Urinary bladder (tissue), 4 donors: ENCODE measurements around the gene FHIT. TPM values are rescaled to one million over a fixed set of nuclear protein-coding genes. Genes with fewer than 3 reads are reported as not detected.
A peak's percentile ranks its signal among the peaks of the same experiment; 100 is the strongest.

Experiments
- DNase-seq: peaks from one replicate; pipeline ENCODE4 v3.0.0-alpha.2; 2015; ENCODE audit errors: extremely low spot score
- H3K27ac ChIP-seq: one replicate; pipeline ENCODE4 v1.5.1; 2013; ENCODE audit warnings: low read depth, mild to moderate bottlenecking, moderate library complexity
- H3K36me3 ChIP-seq: one replicate; pipeline ENCODE4 v1.6.1; 2013; ENCODE audit warnings: mild to moderate bottlenecking, moderate library complexity; ENCODE audit not compliant: insufficient read depth
- H3K4me1 ChIP-seq: one replicate; pipeline ENCODE4 v1.6.1; 2013; ENCODE audit warnings: mild to moderate bottlenecking, moderate library complexity; ENCODE audit not compliant: insufficient read depth
- H3K4me3 ChIP-seq: one replicate; pipeline ENCODE4 v1.5.1; 2013; ENCODE audit warnings: low read depth, low read length
- WGBS: extraction: QIAGEN DNeasy Blood & Tissue Kit; methylation state at CpG from one replicate; pipeline ENCODE4 v1.1.7; 2013; 5-methylcytosine and 5-hydroxymethylcytosine counted together
- polyA plus RNA-seq: library from polyadenylated mRNA; stranded (reverse); fragments of 200-250 nt; gene quantifications from one replicate; pipeline ENCODE4 v1.2.3, GENCODE V29; 2013
- total RNA-seq: library from RNA; depleted of rRNA; stranded (reverse); fragments of >200 nt; gene quantifications from one replicate; pipeline ENCODE4 v1.2.3, GENCODE V29; 2014
- donor health status: healthy with polysubstance abuse.
- donor health status: healthy.

Gene FHIT
- total and polyA plus RNA-seq, 2 donors = 4.5 to 7.4 TPM

DNA sequence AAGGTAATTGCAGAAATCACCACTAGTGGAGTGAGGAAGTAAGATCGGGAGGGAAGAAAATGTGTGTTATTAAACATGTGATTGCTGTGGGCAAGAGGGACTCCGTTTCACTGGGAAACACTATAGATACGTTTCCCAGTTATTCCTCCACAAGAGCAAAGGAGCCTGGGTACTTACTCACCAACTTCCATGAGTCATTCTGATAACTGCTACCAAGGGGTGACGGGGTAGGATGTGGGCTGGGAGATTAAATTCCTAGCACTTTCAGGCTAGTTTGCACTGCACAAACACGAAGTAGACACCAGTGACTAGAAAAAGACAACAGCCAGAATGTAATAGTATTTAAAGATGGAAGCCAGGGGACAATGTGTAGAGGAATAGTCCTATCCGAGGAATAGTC is 1388.6 kb downstream of the FHIT start:
- no peaks in the 10 kb centered on the region for H3K4me1 ChIP-seq
- H3K4me3 ChIP-seq = no peak overlapping the region
- H3K36me3 ChIP-seq = no peaks in the 10 kb centered on the region
- WGBS = 89% methylated on average over 6 of the region's 6 CpGs
- DNase-seq = no peak
- H3K27ac ChIP-seq = no peak overlapping the region

DNA sequence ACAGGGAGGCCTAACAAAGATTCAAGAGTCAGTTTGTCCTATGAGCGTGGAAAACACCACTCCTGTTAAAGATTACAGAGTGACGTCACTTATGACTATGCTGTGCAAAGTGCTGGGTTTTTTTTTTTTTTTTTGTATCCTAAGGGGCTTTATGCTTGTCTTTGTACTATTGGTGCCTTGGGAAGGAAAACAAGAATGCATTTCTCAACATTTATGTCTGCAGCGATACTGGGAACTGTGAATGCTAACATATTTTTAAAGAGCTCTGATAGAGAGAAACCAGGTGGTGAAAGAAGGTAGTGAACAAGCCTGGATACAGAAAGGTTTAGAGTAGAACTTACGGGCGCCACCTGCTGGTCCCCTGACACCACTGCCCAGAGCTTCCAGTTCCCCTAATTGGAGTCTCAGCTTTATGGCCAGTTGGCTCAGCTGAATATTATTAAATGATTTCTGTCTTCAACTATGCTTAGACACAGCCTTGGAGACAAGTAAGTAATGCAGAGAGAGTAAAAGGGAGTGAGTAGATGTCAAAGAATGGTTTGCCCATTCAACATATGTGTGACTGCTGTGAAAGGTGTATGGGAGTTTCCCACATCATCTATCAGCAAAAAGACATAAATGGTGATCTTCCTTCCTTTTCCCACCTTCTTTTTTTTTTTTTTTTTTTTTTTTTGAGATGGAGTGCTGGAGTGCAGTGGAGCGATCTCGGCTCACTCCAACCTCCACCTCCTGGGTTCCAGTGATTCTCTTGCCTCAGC is 1393.5 kb downstream of the FHIT start:
- Histone ChIP-seq H3K4me1 (no peaks in the 10 kb centered on the region), H3K27ac (no peak overlapping the region), H3K36me3 (no peaks in the 10 kb centered on the region), H3K4me3 (no peak overlapping the region)
- peak; percentile 67 for DNase-seq
- 32% methylated on average over 7 of the region's 7 CpGs for WGBS

GRCh38 chr3:59856934-59857460 is 1394.3 kb downstream of the FHIT start:
- no peak for DNase-seq
- Histone ChIP-seq H3K4me1 (no peaks in the 10 kb centered on the region), H3K27ac (no peak overlapping the region), H3K36me3 (no peaks in the 10 kb centered on the region), H3K4me3 (no peak overlapping the region)
- WGBS = 80% methylated on average over 7 of the region's 7 CpGs

DNA sequence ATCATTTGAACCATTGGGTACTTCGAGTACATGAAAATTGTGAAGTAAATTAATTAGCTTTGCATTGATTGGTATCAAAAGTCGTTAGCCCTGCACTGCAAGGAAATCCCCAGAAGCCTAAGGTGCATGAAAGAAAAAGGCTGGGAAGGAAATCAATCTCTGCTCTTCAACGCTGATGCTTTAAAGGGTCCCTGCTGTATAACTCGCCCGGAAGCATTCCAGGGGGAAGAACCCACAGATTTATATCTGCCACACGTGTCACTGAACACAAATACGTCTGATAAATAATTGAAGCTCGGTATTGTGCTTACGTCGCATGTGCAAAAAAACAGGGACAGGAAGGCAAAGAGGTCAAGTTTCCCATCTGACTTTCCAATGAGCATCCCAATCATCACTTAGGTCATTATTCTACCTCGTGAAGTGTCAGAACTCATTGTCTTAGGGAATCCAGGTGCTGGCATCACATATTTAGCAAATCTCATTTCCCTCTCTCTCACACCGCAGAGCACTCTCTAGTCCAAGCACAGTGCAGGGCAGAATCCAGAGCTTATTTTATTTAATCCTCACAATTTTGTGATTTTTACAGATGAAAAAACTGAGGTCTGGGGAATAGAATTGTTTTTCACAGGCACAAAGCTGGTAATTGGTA is 1397.1 kb downstream of the FHIT start:
- H3K27ac ChIP-seq = no peak overlapping the region
- no peaks in the 10 kb centered on the region for H3K36me3 ChIP-seq
- no peaks in the 10 kb centered on the region for H3K4me1 ChIP-seq
- 85% methylated on average over 12 of the region's 12 CpGs for WGBS
- no peak for DNase-seq
- H3K4me3 ChIP-seq = no peak overlapping the region

DNA sequence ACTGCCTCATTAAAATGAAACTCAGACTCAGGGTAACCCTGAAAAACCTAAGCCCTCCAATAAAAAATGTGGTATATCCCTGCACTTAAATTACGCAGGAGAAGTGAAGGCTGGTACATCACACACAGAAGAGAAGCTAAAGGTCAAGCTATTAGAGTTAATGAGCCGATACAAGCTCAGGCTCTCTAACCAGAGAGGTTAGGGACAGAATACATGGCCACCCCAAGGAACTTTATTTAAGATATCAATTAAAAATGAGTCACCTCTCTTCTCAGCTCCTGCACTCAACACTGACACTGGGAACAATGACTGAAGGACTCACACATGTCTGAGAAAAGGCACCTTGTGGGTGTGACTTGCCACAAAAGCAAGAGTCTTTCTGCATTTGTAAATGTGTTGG is 1400.8 kb downstream of the FHIT start:
- WGBS = 93% methylated on average over 2 of the region's 2 CpGs
- DNase-seq = no peak
- Histone ChIP-seq H3K4me1 (no peaks in the 10 kb centered on the region), H3K36me3 (no peaks in the 10 kb centered on the region), H3K27ac (no peak overlapping the region), H3K4me3 (no peak overlapping the region)

DNA sequence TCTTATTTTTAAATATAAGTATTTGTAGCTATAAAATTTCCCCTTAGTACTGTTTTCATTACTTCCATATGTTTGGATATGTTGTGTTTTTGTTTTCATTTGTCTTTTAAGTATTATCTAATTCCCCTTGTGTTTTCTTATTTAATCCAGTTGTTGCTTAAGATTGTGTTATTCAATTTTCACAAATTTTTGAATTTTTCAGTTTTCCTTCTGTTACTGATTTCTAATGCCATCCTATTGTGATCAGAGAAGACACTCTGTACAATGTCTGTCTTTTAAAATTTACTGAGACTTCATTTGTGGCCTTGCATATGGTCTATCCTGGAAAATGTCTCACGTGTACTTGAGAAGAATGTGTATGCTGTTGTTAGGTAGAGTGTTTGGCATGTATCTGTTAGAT is 1405.9 kb downstream of the FHIT start:
- Histone ChIP-seq H3K36me3 (no peaks in the 10 kb centered on the region), H3K4me1 (no peaks in the 10 kb centered on the region), H3K4me3 (no peak overlapping the region), H3K27ac (no peak overlapping the region)
- 92% methylated on average over 1 of the region's 1 CpG for WGBS
- DNase-seq = no peak

DNA sequence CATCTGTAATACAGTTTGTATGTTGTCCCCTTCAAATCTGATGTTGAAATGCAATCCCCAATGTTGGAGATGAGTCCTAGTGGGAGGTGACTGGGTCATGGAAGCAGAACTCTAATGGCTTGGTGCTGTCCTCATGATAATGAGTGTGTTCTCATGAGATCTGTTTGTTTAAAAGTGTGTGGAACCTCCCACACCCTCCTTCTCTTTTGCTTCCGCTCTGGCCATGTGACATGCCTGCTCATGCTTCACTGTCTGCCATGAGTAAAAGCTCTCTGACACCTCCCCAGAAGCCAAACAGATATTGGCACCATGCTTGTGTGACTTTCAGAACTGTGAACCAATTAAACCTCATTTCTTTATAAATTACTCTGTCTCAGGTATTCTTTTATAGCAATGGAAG is 1407.4 kb downstream of the FHIT start:
- no peaks in the 10 kb centered on the region for H3K36me3 ChIP-seq
- no peak overlapping the region for H3K4me3 ChIP-seq
- no peak for DNase-seq
- 93% methylated on average over 1 of the region's 1 CpG for WGBS
- no peak overlapping the region for H3K27ac ChIP-seq
- H3K4me1 ChIP-seq = no peaks in the 10 kb centered on the region

GRCh38 chr3:59839810-59840515 is 1411.3 kb downstream of the FHIT start:
- H3K36me3 ChIP-seq = no peaks in the 10 kb centered on the region

GRCh38 chr3:59839283-59839682 is 1412.0 kb downstream of the FHIT start:
- H3K36me3 ChIP-seq = no peaks in the 10 kb centered on the region
- DNase-seq = no peak
- 74% methylated on average over 3 of the region's 3 CpGs for WGBS
- H3K27ac ChIP-seq = no peak overlapping the region
- H3K4me3 ChIP-seq = no peak overlapping the region
- H3K4me1 ChIP-seq = no peaks in the 10 kb centered on the region

More at GRCh38 chr3:59839810-59840515, 1411.3 kb downstream of the FHIT start:
- Histone ChIP-seq H3K4me3 (no peak overlapping the region), H3K27ac (no peak overlapping the region), H3K4me1 (no peaks in the 10 kb centered on the region)
- WGBS = 31% methylated on average over 1 of the region's 1 CpG
- DNase-seq = no peak

- no peaks in the 10 kb centered on the region for H3K4me1 ChIP-seq
- WGBS = 89% methylated on average over 3 of the region's 3 CpGs
- no peak for DNase-seq
- no peak overlapping the region for H3K4me3 ChIP-seq
- no peaks in the 10 kb centered on the region for H3K36me3 ChIP-seq
- H3K27ac ChIP-seq = no peak overlapping the region
Observed at GRCh38 chr3:59836531-59836930, 1414.7 kb downstream of the FHIT start.

GRCh38 chr3:59832702-59833101 is 1418.5 kb downstream of the FHIT start:
- 28% methylated on average over 3 of the region's 3 CpGs for WGBS
- no peak for DNase-seq
- Histone ChIP-seq H3K4me3 (no peak overlapping the region), H3K27ac (no peak overlapping the region), H3K4me1 (no peaks in the 10 kb centered on the region), H3K36me3 (no peaks in the 10 kb centered on the region)

- H3K36me3 ChIP-seq = no peaks in the 10 kb centered on the region
- WGBS = 59% methylated on average over 3 of the region's 3 CpGs
- H3K4me3 ChIP-seq = no peak overlapping the region
- DNase-seq = no peak
- H3K4me1 ChIP-seq = no peaks in the 10 kb centered on the region
- H3K27ac ChIP-seq = no peak overlapping the region
Observed at GRCh38 chr3:59832241-59832640, 1419.0 kb downstream of the FHIT start.

DNA sequence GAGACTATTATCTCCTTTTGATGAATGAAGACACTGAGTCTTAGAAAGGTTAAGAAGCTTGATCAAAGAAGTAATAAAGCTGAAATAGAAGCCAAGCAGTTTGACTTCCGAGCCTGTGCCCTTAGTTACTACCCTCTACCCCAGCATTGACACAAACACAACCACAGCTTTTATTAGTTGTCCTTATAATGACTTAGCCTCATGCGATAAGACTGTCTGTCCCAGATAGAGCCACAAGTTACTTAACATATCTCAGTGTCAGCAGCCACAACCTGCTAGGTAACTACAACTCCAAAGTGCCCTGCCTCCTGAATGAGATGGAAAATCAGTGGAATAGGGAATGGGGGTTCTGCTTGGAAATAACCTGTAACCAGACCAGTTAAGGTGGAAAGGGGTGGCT is 1419.9 kb downstream of the FHIT start:
- H3K36me3 ChIP-seq = no peaks in the 10 kb centered on the region
- 81% methylated on average over 2 of the region's 2 CpGs for WGBS
- H3K27ac ChIP-seq = no peak overlapping the region
- H3K4me1 ChIP-seq = no peaks in the 10 kb centered on the region
- H3K4me3 ChIP-seq = no peak overlapping the region
- DNase-seq = no peak

DNA sequence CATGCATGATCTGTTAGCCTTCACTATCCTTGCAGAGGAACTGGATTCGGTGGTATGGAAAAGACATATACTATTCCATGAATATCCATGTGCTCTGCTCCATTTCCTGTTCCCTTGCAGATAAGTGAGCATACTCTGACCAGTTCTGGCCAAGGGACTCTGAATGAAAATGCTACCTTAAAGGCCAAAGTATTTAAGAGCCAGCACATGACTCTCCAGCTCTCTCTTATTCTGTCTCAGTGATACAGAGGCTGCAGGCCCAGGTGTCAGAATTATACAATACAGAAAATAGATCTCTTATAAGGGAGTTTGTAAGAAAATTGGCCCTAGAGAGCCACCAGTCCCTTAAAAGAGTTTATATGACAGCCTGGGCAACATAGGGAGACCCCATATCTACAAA is 1421.7 kb downstream of the FHIT start:
- 76% methylated on average over 1 of the region's 1 CpG for WGBS
- DNase-seq = no peak
- H3K4me3 ChIP-seq = no peak overlapping the region

More for the DNA sequence above, 1421.7 kb downstream of the FHIT start:
- Histone ChIP-seq H3K36me3 (no peaks in the 10 kb centered on the region), H3K27ac (no peak overlapping the region), H3K4me1 (no peaks in the 10 kb centered on the region)
